ENCODE measurements around the gene CTBP2.

CTBP2 gene

GRCh38 chr10:125016611-125017202, 143.7 kb downstream of the CTBP2 start:
- no peak for DNase-seq

GRCh38 chr10:125016123-125016522, 144.2 kb downstream of the CTBP2 start:
- DNase-seq = no peak

GRCh38 chr10:125015356-125015944, 144.9 kb downstream of the CTBP2 start:
- DNase-seq = no peak

- no peak for DNase-seq
These were observed 145.5 kb downstream of the CTBP2 start for GRCh38 chr10:125014836-125015355.

- no peak for DNase-seq
These were observed 146.1 kb downstream of the CTBP2 start for GRCh38 chr10:125014086-125014830.

- no peak for DNase-seq
These were observed 146.9 kb downstream of the CTBP2 start for GRCh38 chr10:125013529-125013872.

GRCh38 chr10:125012851-125013528, 147.4 kb downstream of the CTBP2 start:
- no peak for DNase-seq

- no peak for DNase-seq
These were observed 148.2 kb downstream of the CTBP2 start for GRCh38 chr10:125011926-125012705.

GRCh38 chr10:125011171-125011925, 149.0 kb downstream of the CTBP2 start:
- no peak for DNase-seq

- DNase-seq = no peak
These were observed 150.0 kb downstream of the CTBP2 start for GRCh38 chr10:125010362-125010761.

- DNase-seq = no peak
These were observed 150.7 kb downstream of the CTBP2 start for GRCh38 chr10:125009661-125010161.

- DNase-seq = no peak
These were observed 151.4 kb downstream of the CTBP2 start for GRCh38 chr10:125008689-125009638.

- DNase-seq = no peak
These were observed 152.9 kb downstream of the CTBP2 start for GRCh38 chr10:125007436-125007835.

GRCh38 chr10:125006921-125007426, 153.4 kb downstream of the CTBP2 start:
- DNase-seq = no peak

GRCh38 chr10:125006188-125006680, 154.1 kb downstream of the CTBP2 start:
- DNase-seq = no peak

GRCh38 chr10:125005312-125006187, 154.8 kb downstream of the CTBP2 start:
- no peak for DNase-seq

- no peak for DNase-seq
These were observed 155.6 kb downstream of the CTBP2 start for GRCh38 chr10:125004571-125005311.

GRCh38 chr10:125003901-125004467, 156.4 kb downstream of the CTBP2 start:
- no peak for DNase-seq

Measured in NCI-H2029 treated with DMSO at 0.1 percent for 48 hours (cell line).